Upper lobe of left lung (tissue), 4 donors: Measurements from ENCODE around the gene DOC2B.

Experiments used
- EP300 ChIP-seq, 4 donors: sonication (generic); formaldehyde crosslinking; IDR thresholded peaks; one replicate each; pipeline ENCODE4 v1.5.1; 2017; ENCODE audit warnings: antibody characterized with exemption in 4 of 4, control low read depth in 2 of 4
- POLR2AphosphoS5 ChIP-seq, 2 donors: sonication (generic); formaldehyde crosslinking; IDR thresholded peaks; one replicate each; pipeline ENCODE4 v1.5.1; 2017; ENCODE audit warnings: antibody characterized with exemption in 2 of 2
- TF ChIP-seq, protein P1 (sequence below), 6 experiments: fragments of 450-650 bp in 4 of 6; fragments of 200-600 bp in 2 of 6; sonication (generic) in 2 of 6; IDR thresholded peaks; one replicate each; pipeline ENCODE4 v1.5.1; 2016 to 2019; ENCODE audit warnings: antibody characterized with exemption in 6 of 6

DNA sequence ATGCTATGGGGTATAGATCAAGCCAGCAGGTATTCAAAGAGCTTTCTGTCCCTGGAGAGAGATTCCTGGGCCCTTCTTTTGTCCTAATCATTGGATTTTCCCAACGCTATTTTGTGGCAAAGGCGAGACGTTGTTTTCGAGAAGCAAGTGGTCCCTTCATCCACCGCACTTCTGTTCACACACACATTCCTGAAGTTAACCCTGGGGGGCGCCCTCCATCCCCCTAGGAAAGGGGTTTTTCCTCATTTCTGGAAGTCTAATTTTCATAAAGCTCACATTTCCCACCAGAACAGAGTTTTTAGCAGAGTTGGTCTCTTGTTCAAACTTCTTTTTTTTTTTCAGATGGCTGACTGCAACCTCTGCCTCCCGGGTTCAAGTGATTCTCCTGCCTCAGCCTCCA, 32.2 kb downstream of the DOC2B start:
- TF ChIP-seq, protein P1, sequence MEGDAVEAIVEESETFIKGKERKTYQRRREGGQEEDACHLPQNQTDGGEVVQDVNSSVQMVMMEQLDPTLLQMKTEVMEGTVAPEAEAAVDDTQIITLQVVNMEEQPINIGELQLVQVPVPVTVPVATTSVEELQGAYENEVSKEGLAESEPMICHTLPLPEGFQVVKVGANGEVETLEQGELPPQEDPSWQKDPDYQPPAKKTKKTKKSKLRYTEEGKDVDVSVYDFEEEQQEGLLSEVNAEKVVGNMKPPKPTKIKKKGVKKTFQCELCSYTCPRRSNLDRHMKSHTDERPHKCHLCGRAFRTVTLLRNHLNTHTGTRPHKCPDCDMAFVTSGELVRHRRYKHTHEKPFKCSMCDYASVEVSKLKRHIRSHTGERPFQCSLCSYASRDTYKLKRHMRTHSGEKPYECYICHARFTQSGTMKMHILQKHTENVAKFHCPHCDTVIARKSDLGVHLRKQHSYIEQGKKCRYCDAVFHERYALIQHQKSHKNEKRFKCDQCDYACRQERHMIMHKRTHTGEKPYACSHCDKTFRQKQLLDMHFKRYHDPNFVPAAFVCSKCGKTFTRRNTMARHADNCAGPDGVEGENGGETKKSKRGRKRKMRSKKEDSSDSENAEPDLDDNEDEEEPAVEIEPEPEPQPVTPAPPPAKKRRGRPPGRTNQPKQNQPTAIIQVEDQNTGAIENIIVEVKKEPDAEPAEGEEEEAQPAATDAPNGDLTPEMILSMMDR (IDR thresholded peaks at IDR 0.05) = no peak
- TF ChIP-seq EP300 (IDR thresholded peaks at IDR 0.05) (no peak), POLR2AphosphoS5 (IDR thresholded peaks at IDR 0.05) (no peak)
